Keratinocyte (primary cell): ENCODE data around the gene APEX1. TPM values are rescaled to one million over a fixed set of nuclear protein-coding genes. Genes with fewer than 3 reads are reported as not detected.

Source experiments
- DNase-seq: peaks from one replicate; pipeline ENCODE4 v3.0.0-alpha.2; 2011; ENCODE audit warnings: low read depth, missing footprints, low spot score
- FAIRE-seq: peaks from 2 replicates; lab custom pipeline; 2011; peaks lifted over from hg19 to GRCh38; lab: Jason Lieb, UNC
- H2AFZ ChIP-seq: 2 replicates; pipeline ENCODE4 v1.6.0; 2012; ENCODE audit warnings: low read length, control low read depth, inconsistent platforms; ENCODE audit not compliant: control insufficient read depth
- H3K27ac ChIP-seq: 2 replicates; pipeline ENCODE4 v1.5.1; 2011; ENCODE audit warnings: low read length; ENCODE audit not compliant: control insufficient read depth, insufficient read depth
- H3K27me3 ChIP-seq: 3 replicates; pipeline ENCODE4 v1.6.0; 2011; ENCODE audit warnings: low read length; ENCODE audit not compliant: control insufficient read depth, insufficient read depth; ENCODE audit errors: extremely low read depth
- H3K36me3 ChIP-seq, 2 experiments: 2 replicates in 1 of 2; 3 replicates in 1 of 2; pipeline ENCODE4 v1.5.1; 2011; ENCODE audit warnings: low read length in 2 of 2, mild to moderate bottlenecking in 1 of 2; ENCODE audit not compliant: control insufficient read depth in 2 of 2, insufficient read depth in 2 of 2; ENCODE audit errors: extremely low read depth in 1 of 2
- H3K4me1 ChIP-seq: 3 replicates; pipeline ENCODE4 v1.5.1; 2011; ENCODE audit warnings: low read length; ENCODE audit not compliant: control insufficient read depth, insufficient read depth; ENCODE audit errors: extremely low read depth
- H3K4me2 ChIP-seq: 3 replicates; pipeline ENCODE4 v1.6.0; 2011; ENCODE audit warnings: low read depth, low read length; ENCODE audit not compliant: control insufficient read depth, insufficient read depth; ENCODE audit errors: extremely low read depth
- H3K4me3 ChIP-seq, 3 experiments: fragments of 200-600 bp in 1 of 3; sonication (generic) in 1 of 3; 2 replicates in 2 of 3; 3 replicates in 1 of 3; pipeline ENCODE4 v1.5.1; 2011 to 2016; ENCODE audit warnings: low read length in 3 of 3, mild to moderate bottlenecking in 3 of 3, control low read depth in 2 of 3, inconsistent platforms in 1 of 3, low read depth in 1 of 3, mixed read lengths in 1 of 3, mixed run types in 1 of 3, moderate library complexity in 1 of 3; ENCODE audit not compliant: control insufficient read depth in 2 of 3, insufficient read depth in 2 of 3; ENCODE audit errors: extremely low read depth in 1 of 3
- H3K79me2 ChIP-seq: 2 replicates; pipeline ENCODE4 v1.6.0; 2012; ENCODE audit warnings: low read length; ENCODE audit not compliant: control insufficient read depth, insufficient read depth
- H3K9ac ChIP-seq: 3 replicates; pipeline ENCODE4 v1.6.0; 2011; ENCODE audit warnings: low read length; ENCODE audit not compliant: control insufficient read depth, insufficient read depth; ENCODE audit errors: extremely low read depth
- H3K9me1 ChIP-seq: 3 replicates; pipeline ENCODE4 v1.6.0; 2011; ENCODE audit warnings: low read length; ENCODE audit not compliant: control insufficient read depth, insufficient read depth; ENCODE audit errors: extremely low read depth
- H3K9me3 ChIP-seq: 2 replicates; pipeline ENCODE4 v1.5.1; 2012; ENCODE audit warnings: low read depth, low read length; ENCODE audit not compliant: control insufficient read depth
- H4K20me1 ChIP-seq: 3 replicates; pipeline ENCODE4 v1.6.0; 2011; ENCODE audit warnings: low read length; ENCODE audit not compliant: control insufficient read depth, insufficient read depth; ENCODE audit errors: extremely low read depth
- EZH2 ChIP-seq: IDR thresholded peaks from one replicate; pipeline ENCODE4 v1.6.1; 2012; ENCODE audit warnings: inconsistent platforms, mild to moderate bottlenecking, low read length, moderate library complexity
- dilution Hi-C: fragments of 300-500 bp; cut with MboI; formaldehyde crosslinking; loops from one replicate; pipeline ENCODE4 v1.7.0; 2020; ENCODE audit warnings: low sequenced_read_pairs; ENCODE audit not compliant: extremely low pct_ligation_motif_present
- polyA minus RNA-seq, 3 experiments: library from RNA; depleted of rRNA, polyadenylated mRNA; stranded (reverse); fragments of >200 nt; gene quantifications; 1 replicate in 1 of 3; 2 replicates in 1 of 3; 3 replicates in 1 of 3; pipeline ENCODE4 v1.2.3, GENCODE V29; 2011
- polyA plus RNA-seq, 5 experiments: library from polyadenylated mRNA; depleted of rRNA in 3 of 5; stranded (reverse) in 3 of 5; stranded (forward) in 1 of 5; unstranded in 1 of 5; fragments of >200 nt; gene quantifications; 1 replicate in 1 of 5; 2 replicates in 3 of 5; 3 replicates in 1 of 5; pipeline versions ENCODE4 v1.2.1 to v1.2.3, GENCODE V29; 2011 to 2012; ENCODE audit warnings: missing spikeins in 2 of 5, low read depth in 1 of 5, low replicate concordance in 1 of 5
- TF ChIP-seq, protein P1 (sequence below), 3 experiments: IDR thresholded peaks in 1 of 3; conservative IDR thresholded peaks in 1 of 3; optimal IDR thresholded peaks in 1 of 3; 2 replicates in 2 of 3; 3 replicates in 1 of 3; pipeline versions ENCODE3 to v1.5.1; 2011; ENCODE audit warnings: low read length in 3 of 3, mild to moderate bottlenecking in 3 of 3, moderate library complexity in 2 of 3, control low read depth in 1 of 3, inconsistent platforms in 1 of 3; ENCODE audit not compliant: insufficient read depth in 2 of 3; ENCODE audit errors: extremely low read depth in 1 of 3

Gene APEX1
- polyA plus RNA-seq (211 to 234 TPM (median 212 TPM) in 3 replicates), polyA minus RNA-seq (160 to 254 TPM (median 181 TPM) in 3 replicates)
- polyA plus RNA-seq (2011; ENCODE audit: low read depth) = 88.5 TPM
- 197 and 230 TPM in 2 replicates for polyA plus RNA-seq (2011; cell fraction: cytosol; rRNA removed)
- 218 and 243 TPM in 2 replicates for polyA plus RNA-seq (2011; cell fraction: nucleus; rRNA removed)
- polyA plus RNA-seq (2012; ENCODE audit: low replicate concordance) = 92.5 and 147 TPM in 2 replicates
- polyA minus RNA-seq (2011; cell fraction: cytosol; rRNA and poly(A)+ RNA removed) = 72.9 TPM
- 27.0 and 46.1 TPM in 2 replicates for polyA minus RNA-seq (2011; cell fraction: nucleus; rRNA and poly(A)+ RNA removed)

DNA sequence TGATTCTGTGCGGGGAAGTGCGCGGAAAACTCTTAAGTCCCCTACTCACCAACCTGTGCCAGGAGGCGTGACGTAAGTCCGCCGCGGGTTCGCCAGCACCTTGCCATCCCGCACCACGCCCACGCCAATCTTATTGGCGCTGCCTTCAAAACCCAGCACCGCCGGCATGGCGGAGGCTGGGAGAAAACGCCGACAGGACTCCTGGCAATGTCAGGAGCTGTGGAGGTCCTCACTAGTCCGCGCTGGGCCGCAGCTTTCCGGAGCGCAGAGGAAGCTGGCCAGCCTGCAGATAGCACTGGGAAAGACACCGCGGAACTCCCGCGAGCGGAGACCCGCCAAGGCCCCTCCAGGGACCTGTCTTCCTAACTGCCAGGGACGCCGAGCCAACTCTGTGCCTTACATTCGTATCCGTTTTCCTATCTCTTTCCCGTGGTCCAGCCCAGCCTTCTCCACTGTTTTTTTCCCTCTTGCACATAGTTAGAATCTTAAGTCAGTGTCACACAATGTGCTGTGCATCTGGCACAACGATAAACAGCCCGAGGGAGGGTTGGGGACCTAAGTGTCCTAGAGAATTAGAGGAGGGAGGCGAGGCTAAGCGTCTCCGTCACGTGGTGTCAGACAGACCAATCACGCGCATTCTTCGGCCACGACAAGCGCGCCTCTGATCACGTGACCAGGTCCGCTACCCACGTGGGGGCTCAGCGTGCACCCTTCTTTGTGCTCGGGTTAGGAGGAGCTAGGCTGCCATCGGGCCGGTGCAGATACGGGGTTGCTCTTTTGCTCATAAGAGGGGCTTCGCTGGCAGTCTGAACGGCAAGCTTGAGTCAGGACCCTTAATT, at the start of gene APEX1, which contains the start of gene OSGEP:
Gene APEX1, plus strand, starts transcription at position 711 of the 839 bp plus-strand sequence. CDS start 420 bp downstream, outside the sequence.
Gene OSGEP, minus strand, starts transcription at position 297 of the 839 bp plus-strand sequence. Its CDS starts 129 bp downstream, at position 168.
- Histone ChIP-seq H3K27ac (peak within 1 kb of the TSS; percentile 100), H3K79me2 (peaks cover 44% of the 10 kb centered on the region), H3K4me2 (peak within 1 kb of the TSS; percentile 75), H3K4me1 (peaks cover 11% of the 10 kb centered on the region), H4K20me1 (peaks cover 3% of the 10 kb centered on the region), H3K36me3 (peaks cover 22 to 23% of the 10 kb centered on the region in 2 experiments), H3K27me3 (no peaks in the 10 kb centered on the region), H2AFZ (peak within 1 kb of the TSS; percentile 98), H3K9me1 (no peaks in the 10 kb centered on the region), H3K9me3 (no peaks in the 10 kb centered on the region), H3K4me3 (peak within 1 kb of the TSS; percentile 76 to 92 (median 77)), H3K9ac (peak within 1 kb of the TSS; percentile 100)
- dilution Hi-C loops = no loop called here
- TF ChIP-seq, protein P1, sequence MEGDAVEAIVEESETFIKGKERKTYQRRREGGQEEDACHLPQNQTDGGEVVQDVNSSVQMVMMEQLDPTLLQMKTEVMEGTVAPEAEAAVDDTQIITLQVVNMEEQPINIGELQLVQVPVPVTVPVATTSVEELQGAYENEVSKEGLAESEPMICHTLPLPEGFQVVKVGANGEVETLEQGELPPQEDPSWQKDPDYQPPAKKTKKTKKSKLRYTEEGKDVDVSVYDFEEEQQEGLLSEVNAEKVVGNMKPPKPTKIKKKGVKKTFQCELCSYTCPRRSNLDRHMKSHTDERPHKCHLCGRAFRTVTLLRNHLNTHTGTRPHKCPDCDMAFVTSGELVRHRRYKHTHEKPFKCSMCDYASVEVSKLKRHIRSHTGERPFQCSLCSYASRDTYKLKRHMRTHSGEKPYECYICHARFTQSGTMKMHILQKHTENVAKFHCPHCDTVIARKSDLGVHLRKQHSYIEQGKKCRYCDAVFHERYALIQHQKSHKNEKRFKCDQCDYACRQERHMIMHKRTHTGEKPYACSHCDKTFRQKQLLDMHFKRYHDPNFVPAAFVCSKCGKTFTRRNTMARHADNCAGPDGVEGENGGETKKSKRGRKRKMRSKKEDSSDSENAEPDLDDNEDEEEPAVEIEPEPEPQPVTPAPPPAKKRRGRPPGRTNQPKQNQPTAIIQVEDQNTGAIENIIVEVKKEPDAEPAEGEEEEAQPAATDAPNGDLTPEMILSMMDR (optimal IDR thresholded peaks at IDR 0.05 in 1 of 3, IDR thresholded peaks at IDR 0.05 in 1 of 3, conservative IDR thresholded peaks at IDR 0.05 in 1 of 3; ENCODE audit: extremely low read depth in 1 of 3, insufficient read depth in 2 of 3, low read length in 3 of 3) = no peak
- TF ChIP-seq EZH2 = no peak
- peak; percentile 95 for DNase-seq
- FAIRE-seq = peak; percentile 83

DNA sequence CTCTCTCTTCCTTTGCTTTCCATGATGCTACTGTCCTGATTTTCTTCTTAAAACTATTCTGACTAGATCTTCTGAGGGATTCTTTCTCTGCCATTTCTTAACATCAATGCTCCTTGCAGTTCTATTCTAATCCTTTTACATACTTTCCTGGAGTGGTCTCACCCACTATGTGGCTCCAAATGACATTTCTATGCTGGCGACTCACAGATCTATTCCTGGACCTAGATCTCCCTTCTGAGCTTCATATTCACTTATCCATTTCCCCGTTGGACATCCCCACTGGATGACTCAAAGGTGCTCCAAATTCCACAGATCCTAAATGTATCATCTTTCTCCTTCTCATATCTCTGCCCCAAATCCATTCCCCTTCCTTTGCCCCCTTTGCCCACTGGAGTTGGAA, 45.8 kb upstream of the APEX1 start:
- Histone ChIP-seq H3K9ac (no peak overlapping the region), H3K9me3 (no peaks in the 10 kb centered on the region), H3K27me3 (no peaks in the 10 kb centered on the region), H3K27ac (no peak overlapping the region), H3K79me2 (peaks cover 28% of the 10 kb centered on the region), H3K36me3 (peaks cover 19% of the 10 kb centered on the region in 2 experiments), H3K9me1 (no peaks in the 10 kb centered on the region), H3K4me3 (no peak overlapping the region), H2AFZ (no peak overlapping the region), H3K4me1 (peaks cover 6% of the 10 kb centered on the region), H4K20me1 (no peaks in the 10 kb centered on the region), H3K4me2 (no peak overlapping the region)
- no peak for FAIRE-seq
- TF ChIP-seq EZH2 = no peak
- TF ChIP-seq, protein P1 (optimal IDR thresholded peaks at IDR 0.05 in 1 of 3, IDR thresholded peaks at IDR 0.05 in 1 of 3, conservative IDR thresholded peaks at IDR 0.05 in 1 of 3; ENCODE audit: extremely low read depth in 1 of 3, insufficient read depth in 2 of 3, low read length in 3 of 3) = no peak
- dilution Hi-C loops = no loop called here
- DNase-seq = no peak
